NCI-H1694 treated with DMSO at 0.1 percent for 48 hours (cell line): Measurements from ENCODE around the gene USP22.

ENCODE experiments used
- DNase-seq: peaks from one replicate; lab custom pipeline; 2025; lab: John Stamatoyannopoulos, UW

USP22 gene

DNA sequence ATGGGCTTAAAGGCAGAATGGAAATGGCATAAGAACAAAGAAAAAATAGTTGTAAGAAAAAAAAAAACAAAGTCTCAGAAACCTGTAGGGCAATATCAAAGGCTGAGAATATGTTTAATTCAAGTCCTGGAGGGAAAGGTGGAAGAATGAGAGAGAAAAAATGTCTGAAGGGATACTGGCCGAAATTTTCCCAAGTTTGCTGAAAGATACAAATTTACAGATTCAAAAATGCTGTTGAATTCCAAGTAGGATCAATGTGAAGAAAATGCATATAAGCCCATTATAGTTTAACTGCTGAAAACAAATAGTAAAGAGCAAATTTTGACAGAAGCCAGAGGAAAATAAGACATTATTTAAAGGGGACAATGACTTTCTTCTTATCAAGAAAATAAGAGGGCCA lies 6.6 kb upstream of the USP22 start:
- no peak for DNase-seq

DNA sequence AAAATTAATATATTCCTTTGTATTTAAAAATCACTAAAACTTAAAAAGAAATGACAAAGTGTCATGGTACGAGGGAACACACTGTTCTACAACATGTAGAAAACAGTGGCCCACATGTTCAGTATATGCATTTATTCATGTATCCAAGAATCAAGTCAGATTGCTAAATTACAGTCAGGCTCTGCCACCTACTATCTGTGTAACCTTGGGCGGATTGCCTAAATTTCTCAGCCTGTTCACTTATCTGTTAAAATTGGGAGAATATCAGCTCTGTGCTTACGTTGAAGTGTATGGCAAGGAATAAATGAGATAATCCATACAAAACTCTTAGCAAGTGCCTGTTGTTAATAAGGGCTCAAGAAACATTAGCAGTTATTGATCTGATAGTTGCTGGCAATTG lies 3.4 kb upstream of the USP22 start:
- no peak for DNase-seq

DNA sequence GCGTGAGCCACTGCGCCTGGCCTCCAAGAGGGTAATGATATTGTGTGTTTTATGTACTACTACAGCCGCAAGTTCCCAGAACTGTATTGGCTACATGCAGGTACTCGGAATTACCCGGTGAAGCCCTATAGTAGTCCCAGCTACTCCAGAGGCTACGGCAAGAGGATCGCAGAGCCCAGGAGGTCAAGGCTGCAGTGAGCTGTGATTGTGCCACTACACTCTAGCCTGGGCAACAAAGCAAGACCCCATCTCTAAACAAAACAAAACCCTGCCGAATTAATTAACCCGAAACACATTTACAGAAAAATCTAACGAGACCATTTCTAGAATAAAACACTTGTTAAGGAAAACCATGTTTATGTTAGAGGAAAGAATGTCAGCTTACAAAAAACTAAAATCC lies 2.2 kb upstream of the USP22 start:
- DNase-seq, result no peak

DNA sequence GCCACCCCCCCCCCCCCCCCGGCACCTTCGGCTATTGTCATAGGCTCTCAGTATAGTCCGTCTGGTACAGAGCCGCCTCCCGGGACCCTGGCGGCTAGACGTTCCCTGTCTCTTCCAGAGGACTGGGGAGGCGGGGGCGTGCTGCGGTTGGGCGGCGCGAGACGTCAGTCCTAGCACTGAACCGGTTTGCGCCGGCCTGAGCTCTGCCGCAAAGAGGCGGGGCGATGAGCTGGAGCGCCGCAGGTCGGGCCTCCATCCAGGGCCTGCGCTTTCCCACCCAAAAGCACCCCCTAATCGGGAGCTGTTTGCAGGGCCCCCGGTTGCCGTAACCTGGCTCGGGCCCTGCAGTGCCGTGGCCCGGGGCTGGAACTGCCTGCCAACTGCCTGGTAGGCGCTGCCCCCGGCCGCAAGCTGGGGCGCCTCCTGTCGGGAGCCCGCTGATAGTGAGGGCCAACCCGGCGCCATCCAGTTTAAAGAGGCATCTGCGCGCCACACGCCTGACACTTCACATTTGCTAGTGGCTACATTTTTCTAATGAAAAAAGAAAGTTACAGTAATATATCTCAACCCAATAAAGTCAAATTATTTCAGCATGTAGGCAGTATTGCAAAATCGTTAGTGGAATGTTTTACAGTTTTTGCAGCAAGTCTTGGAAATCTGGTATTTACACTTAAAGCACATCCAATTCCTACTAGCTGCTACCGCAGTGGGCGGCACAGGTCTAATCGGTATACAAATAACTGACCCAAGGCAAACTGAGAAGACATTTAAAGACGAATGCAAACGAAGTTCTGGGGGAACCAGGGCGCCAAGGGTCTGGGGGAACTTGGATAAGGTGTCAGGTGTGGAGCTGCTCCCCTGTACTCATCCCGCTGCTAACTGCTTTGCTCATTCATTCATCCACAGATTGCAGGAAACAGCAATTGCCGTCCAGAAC lies 753 bp upstream of the USP22 start:
- peak; percentile 98 for DNase-seq

DNA sequence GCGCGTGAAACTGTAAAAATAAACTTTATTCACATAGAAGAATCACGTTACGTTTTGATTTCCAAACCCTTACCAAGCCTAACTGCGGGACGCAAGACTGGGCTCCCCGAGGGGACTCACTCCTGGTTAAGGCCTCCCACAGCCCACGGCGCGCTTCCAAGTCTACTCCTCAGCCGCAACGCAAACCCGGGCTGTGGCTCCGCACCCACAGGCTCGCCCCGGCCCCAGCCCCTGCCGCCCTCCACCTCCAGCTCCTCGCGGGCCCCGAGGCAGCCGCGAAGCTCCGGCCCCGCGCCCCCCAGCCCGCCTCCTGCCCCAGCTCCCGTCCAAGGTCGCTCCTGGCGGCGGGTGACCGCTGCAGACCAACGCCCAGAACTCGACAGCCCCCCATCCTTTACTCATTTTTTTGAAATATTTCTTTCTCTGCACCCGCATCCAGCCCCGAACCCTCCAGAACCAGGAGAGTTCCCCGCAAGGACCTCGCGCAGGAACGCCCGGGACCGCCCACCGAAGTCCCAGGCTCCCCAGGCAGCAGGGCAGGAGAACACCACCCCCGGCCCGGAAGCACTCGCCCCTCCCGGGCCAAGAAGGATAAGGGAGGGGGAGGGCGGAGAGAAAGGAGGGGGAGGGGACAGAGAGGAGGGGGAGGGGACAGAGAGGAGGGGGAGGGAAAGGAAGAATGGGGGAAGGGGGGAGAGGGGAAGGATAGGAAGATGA lies 912 bp downstream of the USP22 start:
- DNase-seq, result peak; percentile 45

DNA sequence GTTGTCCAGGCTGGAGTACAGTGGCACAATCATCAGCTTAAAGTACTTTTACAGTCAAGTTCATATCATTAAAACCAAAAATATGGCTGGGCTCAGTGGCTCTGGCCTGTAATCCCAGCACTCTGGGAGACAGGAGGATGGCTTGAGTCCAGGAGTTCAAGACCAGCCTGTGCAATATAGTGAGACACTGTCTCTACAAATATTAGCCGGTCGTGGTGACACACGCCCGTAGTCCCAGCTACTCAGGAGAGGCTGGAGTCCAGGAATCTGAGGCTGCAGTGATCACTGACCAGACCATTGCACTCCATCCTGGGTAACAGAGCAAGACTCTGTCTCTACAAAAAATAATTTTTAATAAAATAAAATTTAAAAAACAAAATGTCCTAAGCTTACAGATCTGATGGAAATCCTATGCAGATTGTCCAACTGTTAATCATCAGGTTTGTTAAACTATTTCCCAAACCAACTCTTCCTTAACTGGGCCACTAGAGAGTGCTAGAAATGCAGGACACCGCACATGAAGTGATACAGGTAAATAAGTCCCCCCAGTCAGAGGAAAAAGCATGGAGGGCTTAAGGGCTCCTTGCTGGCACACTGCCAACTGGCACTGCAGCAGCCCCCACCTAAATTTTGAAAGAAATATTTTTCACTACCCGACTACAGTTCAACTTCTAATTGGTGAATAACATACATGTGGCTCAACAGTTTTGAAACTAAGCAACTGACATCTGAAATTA lies 2.8 kb downstream of the USP22 start:
- peak; percentile 44 for DNase-seq

DNA sequence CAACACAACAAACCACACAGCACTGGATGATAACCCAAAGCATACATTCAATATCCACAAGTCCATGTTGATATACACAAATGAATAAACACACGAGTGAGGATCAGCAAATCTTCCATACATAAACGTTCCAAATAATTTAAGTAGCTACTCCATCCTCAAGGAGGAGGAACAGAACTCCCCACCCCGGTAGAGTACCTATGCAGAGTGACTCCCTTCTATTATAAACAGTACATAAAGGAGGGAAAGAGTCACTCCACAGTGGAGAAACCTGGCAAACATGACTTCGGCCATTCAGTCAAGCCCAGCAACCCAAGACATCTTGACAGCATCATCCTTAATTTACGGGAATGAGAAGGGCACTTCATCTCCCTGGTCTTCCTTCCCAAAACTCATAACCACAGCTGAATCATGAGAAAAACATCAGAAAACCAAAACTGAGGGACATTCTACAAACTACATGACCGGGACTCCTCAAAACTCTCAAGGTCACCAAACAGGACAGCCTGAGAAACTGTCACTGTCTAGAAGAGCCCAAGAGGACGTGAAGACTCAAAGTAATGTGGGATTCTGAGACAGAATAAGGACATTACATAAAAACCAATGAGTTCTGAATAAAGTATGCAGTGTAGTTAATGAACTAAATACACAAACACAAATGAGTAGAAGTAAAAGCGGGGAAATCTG lies 5.6 kb downstream of the USP22 start:
- no peak for DNase-seq

DNA sequence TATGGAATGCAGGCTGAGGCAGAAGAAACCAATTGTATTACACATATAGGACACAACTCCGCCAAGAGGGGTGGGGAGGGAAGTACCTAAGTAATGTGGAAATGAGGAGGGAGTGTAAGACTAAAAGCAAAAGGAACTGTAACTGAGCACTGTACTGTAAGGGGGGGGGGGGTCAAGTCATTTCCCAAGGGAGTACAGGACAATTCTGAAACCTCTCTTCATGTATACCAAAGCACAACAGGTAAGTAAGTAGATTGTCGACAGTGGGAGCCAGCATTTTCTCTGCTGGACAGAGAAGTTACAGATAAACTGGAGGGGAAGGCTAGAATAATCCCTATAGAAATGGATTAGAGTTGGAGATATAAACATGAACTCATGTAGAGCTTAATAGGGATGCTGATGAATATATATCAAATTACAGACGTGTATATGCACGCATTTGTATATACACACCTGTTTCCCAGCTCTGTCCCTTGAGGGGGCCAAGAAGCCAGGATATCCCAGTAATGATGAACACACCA lies 6.4 kb downstream of the USP22 start:
- DNase-seq, result no peak

DNA sequence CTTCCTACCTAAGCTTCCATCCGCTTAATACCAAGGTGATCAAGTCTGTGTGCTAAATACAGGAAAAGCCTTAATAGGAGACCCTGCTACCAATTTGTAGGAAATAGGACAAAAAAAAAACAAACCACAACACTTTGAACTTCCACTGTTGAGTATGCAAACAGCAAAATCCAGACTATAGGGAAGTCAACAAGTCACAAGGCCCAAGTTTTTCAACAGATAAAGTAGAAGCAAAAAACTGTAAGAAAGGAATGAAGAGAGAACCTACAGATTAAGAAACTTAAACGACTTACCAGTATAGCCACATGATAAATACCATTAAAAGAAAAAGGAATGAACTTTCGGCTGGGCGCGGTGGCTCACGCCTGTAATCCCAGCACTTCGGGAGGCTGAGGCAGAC lies 7.4 kb downstream of the USP22 start:
- no peak for DNase-seq

DNA sequence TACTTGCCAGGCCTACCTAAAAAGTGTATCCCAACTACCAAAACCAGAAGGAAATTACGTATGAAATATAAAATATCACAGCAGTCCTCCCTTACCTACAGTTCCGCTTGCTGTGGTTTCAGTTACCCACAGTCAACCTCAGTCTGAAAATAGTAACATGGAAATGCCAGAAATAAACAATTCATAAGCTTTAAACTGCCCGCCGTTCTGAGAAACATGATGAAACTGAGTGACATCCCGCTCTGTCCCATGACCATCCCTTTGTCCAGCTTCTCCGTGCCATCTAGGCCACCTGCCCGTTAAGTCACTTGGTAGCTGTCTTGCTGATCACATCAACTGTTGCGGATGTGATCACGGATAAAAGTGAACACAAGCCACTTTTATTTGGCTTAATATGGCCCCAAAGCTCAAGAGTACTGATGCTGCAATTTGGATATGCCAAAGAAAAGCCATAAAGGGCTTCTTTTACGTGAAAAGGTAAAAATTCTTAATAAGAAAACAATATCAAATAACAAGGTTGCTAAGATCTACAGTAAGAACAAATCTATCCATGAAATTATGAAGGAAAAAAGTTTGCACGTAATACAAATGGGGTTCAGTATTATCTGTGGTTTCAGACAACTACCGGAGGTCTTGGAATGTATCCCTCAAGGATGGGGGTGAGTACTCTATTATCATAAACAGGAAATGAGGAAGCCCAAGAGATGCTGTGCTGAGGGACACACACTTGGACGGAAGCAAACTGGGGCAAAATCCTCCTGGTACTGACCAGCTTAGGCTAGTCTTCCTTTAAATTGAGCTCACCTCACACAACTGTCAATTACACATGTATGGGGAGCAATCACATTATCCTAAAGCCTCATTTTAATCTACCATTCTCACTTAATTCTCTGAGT lies 8.2 kb downstream of the USP22 start:
- DNase-seq, result no peak

DNA sequence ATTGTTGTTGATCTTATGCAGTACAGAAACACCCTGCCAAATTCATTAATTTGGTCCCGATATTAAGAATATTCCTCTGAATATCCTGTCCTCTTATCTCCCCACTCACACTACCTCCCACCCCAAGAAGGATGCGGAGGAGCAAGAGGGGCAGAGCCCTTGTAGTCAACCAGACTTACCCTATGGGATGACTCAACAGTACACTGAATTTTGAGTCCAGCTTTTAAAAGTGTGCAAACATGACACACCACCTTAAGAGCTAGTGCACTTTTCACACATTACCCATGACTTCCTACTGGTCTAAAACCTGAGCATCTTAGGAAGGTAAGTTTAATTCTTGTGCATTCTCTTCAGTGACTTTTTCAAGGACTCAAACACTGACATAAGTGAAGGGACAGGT lies 9.5 kb downstream of the USP22 start:
- DNase-seq, result no peak

DNA sequence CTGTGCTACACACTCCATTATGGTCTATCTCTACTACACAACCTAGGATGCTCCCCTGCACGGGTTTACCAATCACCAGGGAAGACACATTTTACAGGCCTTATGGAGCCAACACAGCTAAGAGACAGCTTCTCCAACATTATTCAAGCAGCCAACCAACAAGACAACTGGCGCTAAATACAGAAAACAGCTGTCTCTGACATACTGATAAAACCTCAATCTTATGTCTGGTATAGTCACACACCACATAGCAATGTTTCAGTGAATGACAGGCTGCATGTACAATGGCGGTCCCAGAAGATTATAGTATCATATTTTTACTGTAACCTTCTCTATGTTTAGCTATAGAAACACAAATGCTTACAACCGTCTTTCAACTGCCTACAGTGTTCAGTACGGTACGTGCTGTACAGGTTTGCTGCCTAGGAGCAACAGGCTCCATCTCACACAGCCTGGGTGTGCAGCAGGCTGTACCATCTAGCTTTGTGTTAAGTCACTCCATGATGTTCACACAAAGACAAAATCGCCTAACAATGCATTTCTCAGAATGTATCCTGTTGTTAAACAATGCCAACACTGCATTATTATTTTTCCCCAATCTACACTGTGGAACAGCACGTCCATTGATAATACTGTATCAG lies 10.9 kb downstream of the USP22 start:
- DNase-seq, result no peak

DNA sequence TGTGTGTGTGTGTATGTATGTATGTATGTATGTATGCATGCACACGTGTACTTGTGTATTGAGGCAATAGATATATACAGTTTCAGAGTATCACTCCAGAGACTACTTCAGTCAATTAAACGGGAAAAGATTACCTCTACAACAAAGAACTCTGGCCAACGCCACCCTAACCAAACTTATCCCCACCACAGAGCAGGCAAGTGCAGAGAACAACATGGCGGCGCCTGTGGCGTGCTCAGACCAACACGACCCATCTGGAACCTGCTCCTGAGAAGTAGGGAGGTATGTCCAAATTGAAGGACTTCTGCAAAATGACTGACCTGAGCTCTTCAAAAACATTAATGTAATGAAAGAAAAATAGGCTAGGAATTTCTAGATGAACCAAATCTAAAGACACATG lies 12.4 kb downstream of the USP22 start:
- no peak for DNase-seq

DNA sequence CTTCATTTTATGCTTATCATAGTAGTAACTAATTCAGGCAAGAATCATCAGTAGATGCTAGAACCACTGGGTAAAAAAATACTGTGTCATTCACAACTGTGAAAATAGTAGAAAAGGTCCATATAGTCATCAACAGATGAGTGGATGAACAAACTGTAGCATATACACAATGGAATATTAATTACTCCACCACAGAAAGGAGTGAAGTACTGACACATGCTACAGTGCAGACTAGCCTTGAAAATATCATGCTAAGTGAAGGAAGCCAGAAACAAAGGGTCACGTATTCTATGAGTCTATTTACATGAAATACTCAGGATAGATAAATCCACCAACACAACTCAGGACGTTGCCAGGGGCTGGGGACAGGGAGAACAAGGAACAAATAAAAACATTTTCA lies 13.3 kb downstream of the USP22 start:
- no peak for DNase-seq

DNA sequence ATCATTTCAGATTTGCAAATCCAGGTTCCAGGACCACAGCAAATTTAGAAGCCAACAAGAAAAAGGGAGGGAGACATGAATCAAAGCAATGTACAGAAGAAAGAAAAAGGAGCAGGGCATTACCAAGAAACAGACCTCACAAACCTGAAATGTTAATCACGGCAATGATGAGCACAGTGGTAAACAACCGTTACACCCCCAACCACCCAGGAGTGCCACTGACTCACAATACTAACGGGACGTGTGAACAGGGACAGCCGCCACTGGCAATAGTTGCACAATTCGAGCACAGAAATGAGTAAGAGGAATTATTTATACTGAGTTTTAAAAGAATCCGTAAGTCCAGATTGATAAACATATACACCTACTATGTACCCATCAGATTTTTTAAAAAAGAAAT lies 13.8 kb downstream of the USP22 start:
- no peak for DNase-seq

DNA sequence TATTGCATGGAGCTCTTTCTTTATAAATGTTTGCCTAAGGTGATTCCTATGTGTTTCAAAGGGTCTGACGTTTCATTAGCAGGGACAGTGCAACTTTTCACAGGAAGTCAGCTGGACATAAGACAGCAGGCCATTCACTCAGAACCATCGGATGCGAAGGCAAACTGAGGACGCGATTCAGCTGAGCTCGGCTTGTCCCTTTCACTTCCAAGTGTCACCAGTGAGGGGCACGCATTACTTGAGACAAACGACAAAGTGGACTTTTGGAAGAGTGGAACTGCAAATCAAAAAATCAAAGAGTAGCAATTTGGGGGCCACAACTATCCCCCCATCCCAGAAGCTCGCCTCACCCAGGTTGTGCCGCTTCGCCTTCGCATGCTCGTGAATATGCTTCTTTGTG lies 14.6 kb downstream of the USP22 start:
- no peak for DNase-seq

DNA sequence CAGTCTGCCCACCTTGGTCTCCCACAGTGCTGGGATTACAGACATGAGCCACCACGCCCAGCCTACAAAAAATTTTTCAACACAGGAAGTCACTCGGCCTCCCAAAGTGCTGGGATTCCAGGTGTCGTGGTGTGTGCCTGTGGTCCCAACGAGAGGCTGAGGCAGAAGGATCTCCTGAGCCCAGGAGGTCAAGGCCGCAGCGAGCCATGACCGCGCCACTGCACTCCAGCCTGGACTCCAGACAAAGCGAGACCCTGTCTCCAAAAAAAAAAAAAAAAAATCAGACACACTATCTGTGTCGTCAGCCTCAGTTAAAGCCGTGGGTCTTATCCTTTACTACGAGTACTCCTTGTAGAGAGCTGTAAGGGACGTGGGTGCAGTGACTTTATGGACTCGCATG lies 15.8 kb downstream of the USP22 start:
- DNase-seq, result no peak

DNA sequence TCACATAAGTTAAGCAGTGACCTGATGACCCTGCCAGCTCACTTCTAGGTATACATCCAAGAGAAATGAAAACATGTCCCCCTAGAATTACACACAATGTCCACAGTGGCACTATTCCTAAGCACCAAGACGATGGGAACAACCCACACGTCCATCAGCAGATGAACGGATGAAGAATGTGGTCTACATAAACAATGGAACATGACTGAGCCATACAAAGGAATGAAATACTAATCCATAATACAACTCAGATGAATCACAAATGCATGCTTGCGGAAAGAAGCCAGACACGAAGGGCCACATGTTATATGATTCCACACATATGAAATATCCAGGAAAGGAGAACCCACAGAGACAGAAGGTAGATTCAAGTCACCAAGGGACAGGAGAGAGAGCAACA lies 17.4 kb downstream of the USP22 start:
- DNase-seq, result no peak

DNA sequence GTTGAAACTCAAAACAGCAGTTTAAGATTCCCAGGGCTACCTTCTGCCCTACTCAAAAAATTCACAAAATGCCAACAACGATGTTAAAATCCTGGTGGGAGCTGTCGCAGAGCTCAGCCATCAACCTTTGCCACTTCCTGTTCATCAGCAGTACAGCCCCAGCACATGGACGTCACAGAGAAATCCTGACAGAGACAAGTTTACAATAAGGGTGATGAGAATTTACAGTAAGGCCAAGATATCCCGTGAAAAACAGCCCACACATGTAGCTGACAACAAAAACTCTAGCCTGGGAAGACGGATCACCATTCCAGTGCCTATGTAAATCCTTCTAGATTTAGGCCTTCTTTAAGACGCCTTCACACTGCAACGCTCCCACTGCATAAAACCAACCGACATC lies 18.8 kb downstream of the USP22 start:
- DNase-seq, result no peak

DNA sequence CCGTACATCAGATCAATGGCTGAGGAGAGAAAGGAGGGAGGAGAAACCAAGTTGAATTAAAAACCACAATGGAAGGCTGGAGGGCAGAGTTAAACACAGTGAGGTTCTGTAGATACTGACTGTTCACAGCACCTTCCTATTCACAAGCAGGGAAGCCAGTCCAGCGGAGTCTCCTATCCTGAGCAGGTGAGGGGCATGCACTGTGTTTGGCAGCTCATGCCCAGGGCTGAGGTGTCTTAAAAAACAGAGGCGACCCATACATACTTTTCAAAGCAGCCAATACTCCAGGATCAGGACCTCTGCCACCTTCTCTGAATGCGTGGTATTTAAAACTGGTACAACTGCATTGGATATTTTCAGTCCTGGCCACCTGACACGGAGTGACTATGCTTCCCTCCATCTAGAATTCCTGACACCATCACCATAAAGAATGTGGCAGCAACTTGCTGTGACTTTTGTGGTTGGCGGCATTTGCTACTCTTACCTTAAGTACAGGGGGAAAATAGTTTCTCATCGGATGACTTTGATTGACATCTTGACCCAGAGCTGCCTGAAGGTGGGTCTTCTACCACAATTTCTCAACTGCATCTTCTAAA lies 21.5 kb downstream of the USP22 start:
- DNase-seq, result no peak
